Epithelial cell of prostate (primary cell): ENCODE measurements around the gene ABT1.

ENCODE experiments used
- DNase-seq: peaks from one replicate; pipeline ENCODE4 v3.0.0-alpha.2; 2011; ENCODE audit warnings: low read depth, low spot score
- H3K27ac ChIP-seq: fragments of 450-650 bp; 2 replicates; pipeline ENCODE4 v1.5.1; 2017; ENCODE audit warnings: mild to moderate bottlenecking

Gene ABT1

DNA sequence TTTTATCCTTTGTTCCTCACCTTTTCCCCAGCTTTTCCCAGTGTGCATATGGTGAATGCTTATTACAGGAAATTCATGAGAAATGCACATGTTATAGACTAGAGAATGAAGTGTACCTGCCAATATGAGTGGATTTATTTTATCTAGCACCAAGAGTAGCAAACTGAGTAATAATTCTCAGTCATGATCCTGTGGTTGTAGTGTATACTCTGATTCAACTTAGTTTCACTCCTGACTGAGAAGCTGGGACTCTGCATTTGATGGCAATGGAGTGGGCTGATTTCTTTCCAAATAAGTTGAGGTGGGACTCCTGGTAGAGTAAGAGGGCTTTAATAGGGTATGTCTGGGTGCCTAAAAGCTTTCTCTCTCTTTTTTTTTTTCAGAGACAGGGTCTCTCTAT is 4.0 kb downstream of the ABT1 start:
- no peak overlapping the region for H3K27ac ChIP-seq
- no peak for DNase-seq

DNA sequence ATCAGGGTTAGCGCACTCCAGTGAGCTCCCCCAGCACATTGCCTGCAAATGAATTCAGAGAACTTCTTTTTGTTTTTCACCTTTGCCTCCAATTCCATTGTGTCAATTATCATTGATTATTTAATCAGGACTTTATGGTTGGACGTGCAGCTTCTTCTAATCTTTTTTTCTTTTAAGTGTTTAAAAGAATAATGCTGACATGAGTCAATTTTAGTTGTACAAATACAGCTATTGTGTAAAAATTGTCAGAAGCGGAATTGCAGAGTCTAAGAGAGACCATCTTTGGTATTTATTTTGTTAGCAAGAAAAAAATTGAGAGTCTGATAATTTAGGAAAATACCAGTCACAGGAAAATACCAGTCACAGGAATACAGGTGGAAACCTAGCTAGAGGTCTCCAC is 5.5 kb downstream of the ABT1 start:
- no peak overlapping the region for H3K27ac ChIP-seq
- no peak for DNase-seq

DNA sequence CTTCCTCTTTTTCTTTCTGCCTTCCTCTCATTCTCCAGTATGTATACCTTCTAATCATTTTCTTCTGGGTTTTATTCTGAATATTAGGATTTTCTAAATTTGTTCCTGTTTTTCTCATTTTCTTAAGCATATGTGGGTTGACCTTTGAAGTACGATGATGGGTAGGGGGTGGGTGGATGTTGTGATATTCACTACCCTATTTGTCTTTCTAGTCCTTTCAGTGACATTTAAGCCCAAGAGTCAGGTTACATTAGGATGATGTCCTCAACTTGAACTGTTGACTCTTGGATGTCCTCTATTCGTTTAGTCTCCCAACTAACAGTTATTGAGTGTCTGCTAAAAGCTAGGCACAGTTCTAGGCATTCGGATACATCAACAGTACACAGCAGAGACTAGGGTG is 7.3 kb downstream of the ABT1 start:
- no peak overlapping the region for H3K27ac ChIP-seq
- no peak for DNase-seq

DNA sequence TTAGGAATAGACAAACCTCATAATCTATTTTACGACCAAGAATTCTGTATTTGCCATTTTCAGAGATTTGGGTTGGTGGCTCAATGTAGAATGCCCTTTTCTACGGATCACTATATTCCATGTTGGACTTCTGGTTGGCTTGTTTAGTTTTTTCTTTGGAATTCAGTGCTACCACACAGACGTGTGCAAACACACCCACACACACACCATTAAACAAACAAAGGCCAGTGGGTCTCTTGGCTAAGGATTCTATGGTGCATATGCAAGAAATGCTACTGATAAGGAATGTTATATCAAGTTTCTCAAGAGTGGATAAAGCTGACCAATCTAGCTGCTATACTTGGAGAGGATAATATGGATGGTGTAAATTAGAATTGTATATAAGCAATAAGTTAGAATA is 8.0 kb downstream of the ABT1 start:
- H3K27ac ChIP-seq: no peak overlapping the region
- no peak for DNase-seq

DNA sequence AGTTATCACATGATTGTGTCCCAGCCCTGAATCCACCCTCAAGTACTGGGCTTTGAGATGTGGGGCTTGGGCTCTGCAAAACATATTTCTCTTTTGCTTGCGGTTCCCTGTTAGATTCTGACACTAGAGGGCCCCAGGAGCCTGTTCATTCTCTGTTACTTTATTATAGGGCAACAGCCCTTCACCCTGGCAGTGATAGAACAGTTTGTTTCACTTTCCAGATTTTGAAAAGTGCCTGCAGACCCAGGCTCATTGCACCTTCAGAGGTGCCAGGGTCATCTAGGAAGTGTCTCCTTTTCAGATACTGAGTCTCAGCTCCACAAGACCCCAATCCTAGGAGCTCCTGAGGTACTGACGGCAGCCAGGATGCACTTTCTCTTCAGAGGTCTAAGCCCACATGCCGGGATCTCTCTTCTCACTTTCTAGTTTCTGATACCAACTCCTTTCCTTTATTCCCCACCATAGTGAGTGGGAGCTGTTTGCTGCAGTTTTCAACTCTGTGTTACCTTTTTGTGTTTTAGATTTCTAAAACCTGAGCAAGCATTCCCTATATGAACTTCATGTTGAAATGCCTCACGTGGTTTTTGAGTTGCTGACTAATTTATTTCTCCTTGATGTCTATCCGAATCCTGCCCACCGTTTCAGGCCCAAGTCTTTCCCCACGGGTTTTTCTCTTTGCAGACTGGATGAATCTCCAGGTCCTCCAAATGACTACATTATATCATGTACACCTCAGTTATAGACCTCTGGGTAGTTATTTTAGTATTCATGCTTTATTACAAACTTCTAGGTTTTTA is 10.9 kb downstream of the ABT1 start:
- no peak overlapping the region for H3K27ac ChIP-seq
- no peak for DNase-seq

DNA sequence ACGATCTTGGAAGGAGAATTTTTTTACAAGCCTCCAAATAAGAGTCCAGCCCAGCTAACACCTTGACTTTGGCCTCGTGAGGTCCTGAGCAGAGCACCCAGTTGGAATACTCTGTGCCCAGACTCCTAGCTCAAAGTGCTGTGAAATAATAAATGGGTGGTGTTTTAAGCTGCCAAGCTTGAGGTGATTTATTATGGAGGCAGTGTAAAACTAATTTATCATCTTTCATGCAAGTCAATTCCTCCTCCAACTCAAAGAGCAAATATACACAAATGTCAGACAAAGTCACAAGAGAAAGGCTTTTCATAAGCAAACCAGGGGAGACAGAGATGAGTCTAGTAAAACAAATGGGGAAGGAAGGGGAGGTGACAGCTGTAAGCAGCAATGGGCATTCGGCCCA is 12.7 kb downstream of the ABT1 start:
- no peak overlapping the region for H3K27ac ChIP-seq
- no peak for DNase-seq

DNA sequence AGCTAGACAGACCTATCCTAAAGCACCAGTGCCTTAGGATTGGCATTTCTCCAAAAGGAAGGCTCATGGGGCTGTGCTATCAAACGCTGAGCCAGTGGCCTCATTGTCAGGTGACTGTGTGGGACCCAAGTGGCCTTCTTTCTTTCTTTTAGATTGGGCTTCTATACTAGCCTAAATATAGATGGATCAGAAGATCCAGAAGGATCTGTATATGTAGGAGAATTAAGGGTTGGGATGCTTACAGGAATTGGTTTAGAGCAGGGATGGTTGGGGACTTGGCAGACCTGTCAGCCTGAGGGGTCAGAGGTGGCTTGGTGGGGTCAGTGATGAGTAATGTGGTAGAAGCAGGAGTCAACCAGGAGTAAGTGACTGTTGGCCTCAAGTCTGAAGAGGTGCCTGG is 14.8 kb downstream of the ABT1 start:
- H3K27ac ChIP-seq: no peak overlapping the region
- no peak for DNase-seq

DNA sequence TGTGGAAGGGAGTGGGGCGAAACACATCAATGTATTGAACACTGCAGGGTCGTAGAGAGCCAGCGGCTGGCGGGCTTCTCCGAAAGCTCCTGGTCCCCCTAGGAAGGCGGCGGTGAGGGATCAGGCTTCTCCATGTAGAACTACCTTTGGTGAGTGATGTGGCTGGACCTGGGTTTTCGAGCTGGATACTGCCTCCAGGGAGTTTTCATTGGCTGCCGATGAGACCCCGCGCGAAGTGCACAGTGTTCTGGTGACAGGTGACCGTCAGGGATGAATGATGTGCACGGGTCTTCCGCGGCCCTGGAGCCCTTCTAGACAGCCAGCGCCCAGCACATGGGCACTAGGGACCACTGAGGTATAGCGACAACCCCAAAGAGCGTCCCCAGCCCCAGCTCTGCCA is 16.4 kb downstream of the ABT1 start:
- H3K27ac ChIP-seq: no peak overlapping the region
- DNase-seq: no peak

DNA sequence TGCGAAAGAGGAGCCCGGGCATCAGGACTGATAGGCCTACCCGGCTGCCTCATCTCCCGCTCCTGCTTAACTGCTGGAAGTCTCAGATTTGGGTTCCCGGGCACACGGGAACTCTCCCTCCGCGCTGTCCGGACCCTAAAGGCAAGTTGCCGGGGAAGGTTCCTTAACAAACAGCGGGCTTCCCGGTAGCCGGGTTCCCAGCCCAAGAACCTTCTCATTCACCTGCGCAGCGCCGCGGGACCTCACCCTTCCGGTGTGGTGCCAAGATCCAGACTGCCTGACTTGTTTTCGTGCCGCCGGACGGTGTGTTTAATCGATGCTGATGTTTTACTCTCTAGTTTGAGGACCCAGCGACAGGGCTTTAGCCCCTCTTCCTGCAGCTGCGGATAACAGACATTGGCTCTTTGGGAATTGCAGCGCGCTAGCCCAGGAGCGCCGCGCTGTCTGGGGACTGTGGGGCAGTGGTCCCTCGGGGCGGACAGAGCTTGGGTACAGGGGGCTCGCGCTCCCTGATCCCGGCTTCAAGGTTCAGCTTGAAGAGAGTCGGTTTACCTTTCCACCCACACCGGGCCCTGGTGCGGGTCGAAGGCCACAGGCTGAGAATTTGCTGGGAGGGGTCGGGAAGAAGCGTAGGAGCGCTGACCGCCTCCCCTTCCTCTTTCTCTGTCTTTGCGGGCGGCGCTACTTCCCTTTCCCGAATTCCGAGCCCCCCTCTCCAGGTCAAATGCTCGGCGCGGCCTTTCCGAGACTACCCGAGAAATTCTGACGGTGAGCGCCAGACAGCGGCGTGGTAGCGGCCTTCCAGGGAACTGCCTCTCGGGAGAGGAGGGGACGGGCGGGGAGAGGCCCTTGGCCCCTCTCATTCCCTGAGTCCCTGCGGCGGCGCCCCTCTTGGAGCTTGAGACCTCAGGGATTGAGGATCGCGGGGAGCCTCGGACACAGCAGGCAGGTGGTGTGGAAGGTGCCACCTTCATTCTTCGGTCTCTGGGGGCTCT is 17.2 kb downstream of the ABT1 start:
- DNase-seq: no peak
- H3K27ac ChIP-seq: no peak overlapping the region

DNA sequence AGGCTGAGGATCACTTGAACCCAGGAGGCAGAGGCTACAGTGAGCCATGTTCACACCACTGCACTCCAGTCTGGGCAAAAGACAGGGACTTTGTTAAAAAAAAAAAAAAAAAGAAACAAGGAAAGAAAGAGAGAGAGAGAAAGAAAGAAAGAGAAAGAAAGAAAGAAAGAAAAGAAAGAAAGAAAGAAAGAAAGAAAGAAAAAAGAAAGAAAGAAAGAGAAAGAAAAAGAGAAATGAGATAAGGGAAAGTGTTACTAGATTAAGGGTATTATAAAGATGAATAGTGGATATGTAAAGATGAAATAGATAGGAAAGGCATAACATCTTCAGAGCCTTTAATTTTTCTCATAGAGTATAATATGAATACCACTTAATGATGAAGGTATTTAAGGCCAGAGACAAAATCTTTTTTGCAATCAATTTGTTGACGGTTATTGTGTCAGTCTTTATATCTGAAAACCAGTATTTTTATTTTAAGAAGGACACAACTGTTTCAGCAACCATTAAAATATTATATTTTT is 26.6 kb downstream of the ABT1 start:
- no peak overlapping the region for H3K27ac ChIP-seq
- no peak for DNase-seq

DNA sequence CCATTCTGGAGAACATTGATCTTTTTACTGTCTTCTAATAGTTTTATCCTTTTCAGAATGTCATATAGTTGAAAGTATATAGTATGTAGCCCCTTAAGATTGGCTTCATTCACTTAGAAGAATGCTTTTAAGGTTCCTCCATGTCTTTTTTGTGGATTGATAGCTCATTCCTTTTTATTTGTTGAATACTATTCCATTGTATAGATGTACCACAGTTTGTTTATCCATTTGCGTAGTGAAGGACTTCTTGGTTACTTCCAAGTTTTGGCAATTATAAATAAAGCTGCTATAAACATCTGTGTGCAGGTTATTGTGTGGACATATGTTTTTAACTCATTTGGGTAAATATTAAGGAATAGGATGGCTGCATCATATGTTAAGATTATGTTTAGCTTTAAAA is 27.8 kb downstream of the ABT1 start:
- DNase-seq: no peak
- no peak overlapping the region for H3K27ac ChIP-seq

DNA sequence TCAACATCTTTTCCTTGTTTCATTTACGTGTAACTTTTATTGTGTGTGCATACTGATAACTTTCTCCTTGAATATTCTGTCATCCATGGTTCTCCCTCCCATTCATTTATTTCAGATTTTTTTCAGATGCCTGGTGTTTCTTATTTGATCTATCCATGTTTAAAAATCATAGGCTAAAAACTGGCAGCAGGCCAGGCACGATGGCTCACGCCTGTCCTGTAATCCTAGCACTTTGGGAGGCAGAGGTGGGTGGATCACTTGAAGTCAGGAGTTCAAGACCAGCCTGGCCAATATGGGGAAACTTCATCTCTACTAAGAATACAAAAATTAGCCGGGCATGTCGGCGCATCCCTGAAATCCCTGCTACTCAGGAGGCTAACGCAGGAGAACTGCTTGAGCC is 31.1 kb downstream of the ABT1 start:
- no peak overlapping the region for H3K27ac ChIP-seq
- no peak for DNase-seq

DNA sequence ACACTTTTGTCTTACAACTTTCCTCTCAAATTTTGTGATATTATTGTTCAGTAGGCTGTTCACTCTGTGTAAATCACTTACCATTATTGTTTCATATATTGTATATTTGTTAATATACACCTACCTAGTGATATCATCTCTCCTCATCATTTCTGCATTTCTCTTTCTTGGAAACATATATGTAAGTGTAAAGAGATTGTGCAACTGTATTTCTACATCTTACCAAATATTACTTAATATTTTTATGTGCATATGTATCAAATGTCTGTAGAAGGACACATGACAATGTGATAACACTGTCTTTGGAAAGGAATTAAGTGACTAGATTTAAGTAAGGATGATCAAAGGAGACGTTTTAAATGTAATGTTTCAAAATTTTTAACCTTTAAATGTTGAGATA is 32.6 kb downstream of the ABT1 start:
- no peak for DNase-seq
- H3K27ac ChIP-seq: no peak overlapping the region

DNA sequence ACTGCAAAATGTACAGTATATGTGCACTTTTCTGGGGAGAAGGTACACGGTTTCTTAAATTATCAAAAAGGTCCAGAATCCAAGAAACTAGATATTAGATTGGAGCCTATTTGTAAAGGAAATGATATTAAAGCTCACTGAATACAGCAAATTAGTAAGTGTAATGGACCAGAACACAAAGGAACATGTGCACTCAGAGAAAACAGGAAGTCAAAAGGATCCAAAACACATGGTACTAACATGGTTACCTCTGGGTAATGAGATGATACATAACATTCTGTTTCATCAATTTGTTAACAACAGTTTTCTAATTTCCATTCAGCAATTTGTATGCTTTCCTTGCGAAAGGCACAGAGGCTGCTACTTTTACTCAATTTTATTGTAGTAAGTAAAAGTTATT is 44.1 kb downstream of the ABT1 start:
- no peak overlapping the region for H3K27ac ChIP-seq
- DNase-seq: no peak

DNA sequence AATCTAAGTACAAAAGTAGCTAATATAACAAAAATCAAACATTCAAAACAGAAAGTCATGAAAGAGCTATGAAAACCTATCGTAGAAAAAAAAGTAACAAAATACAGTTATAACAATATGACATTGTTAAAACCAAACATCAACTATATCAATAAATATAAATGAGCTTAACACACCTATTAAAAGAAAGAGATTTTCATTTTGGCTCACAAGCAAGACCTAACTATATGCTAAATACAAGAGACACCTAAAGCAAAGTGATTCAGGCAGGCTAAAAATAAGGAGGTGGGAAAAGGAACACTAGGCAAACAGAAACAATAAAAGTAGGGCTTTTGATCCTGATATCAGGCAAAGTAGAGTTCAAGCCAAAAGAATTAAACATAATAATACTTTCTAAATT is 49.3 kb downstream of the ABT1 start:
- no peak for DNase-seq
- no peak overlapping the region for H3K27ac ChIP-seq
